GM18526 (cell line): ENCODE measurements around the gene IFFO2.

Experiments used
- POLR2A ChIP-seq: IDR thresholded peaks from 3 replicates; pipeline ENCODE4 v1.6.1; 2011; ENCODE audit not compliant: insufficient read length; ENCODE audit errors: extremely low read depth

The IFFO2 gene

DNA sequence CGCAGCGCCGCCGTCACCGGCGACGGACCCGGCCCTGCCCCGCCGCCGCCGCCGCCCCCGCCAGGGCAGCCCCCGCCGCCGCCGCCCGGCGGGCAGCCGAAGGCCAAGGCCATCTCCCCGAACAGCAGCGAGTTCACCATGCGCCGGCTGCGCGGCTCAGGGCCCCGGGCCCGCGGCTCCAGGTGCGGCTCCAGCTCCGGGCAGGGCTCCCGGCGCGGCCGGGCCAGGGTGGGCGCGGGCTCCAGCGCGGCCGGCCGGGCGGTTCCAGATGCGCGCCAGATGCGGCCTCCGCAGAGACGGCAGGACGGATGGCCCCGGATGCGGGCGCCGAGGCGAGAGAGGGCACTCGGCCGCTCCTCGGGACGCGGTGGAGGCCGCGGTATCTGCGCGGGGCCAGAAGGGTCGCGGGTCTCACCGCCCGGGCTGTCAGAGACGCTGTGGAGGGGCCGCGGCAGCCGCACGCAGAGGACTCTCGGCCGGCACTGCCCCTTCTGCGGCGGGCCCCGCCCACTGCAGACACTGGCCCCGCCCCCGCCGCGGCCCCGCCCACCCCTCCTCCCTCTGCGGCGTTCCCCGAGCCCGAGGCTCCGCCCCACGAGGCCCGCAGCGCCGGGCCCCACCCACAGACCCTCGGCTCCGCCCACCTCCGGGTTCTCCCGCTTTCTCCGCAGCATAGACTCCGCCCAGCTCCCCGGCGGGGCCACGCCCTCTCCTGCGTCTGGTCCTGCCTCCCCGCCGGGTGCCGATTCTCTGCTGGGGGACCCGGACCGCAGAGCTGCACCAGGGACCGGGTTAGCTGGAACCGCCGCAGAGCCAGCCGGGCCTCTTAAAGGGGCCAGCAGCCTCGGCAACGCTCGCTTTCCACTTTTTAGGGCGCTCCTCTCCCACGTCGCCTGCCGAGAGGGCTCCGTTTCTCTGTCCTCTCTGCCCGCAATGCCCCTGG lies at the start of gene IFFO2:
Gene IFFO2 (minus strand): TSS at position 484 of the 943 bp plus-strand sequence. CDS start 344 bp downstream, at position 140.
- TF ChIP-seq POLR2A = peak; percentile 51

DNA sequence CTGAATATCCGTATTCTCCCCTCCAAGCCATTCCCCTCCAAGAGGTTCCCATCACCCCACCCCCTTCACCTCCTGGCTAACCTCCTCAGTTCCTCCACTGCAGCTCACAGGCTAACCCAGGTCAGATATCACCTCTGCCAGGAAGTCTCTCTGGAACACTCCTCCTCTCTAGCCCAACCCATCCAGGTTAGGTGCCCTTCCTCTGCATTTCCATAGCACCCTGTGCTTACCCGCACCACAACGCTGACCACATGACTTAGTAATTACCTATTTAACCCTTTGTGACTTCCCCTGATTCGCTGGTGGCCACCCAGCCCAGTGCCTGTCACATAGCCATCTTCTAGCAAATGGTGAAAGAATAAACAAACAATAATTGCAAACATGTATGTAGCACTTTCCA lies 49.5 kb upstream of the IFFO2 start:
- no peak for TF ChIP-seq POLR2A

DNA sequence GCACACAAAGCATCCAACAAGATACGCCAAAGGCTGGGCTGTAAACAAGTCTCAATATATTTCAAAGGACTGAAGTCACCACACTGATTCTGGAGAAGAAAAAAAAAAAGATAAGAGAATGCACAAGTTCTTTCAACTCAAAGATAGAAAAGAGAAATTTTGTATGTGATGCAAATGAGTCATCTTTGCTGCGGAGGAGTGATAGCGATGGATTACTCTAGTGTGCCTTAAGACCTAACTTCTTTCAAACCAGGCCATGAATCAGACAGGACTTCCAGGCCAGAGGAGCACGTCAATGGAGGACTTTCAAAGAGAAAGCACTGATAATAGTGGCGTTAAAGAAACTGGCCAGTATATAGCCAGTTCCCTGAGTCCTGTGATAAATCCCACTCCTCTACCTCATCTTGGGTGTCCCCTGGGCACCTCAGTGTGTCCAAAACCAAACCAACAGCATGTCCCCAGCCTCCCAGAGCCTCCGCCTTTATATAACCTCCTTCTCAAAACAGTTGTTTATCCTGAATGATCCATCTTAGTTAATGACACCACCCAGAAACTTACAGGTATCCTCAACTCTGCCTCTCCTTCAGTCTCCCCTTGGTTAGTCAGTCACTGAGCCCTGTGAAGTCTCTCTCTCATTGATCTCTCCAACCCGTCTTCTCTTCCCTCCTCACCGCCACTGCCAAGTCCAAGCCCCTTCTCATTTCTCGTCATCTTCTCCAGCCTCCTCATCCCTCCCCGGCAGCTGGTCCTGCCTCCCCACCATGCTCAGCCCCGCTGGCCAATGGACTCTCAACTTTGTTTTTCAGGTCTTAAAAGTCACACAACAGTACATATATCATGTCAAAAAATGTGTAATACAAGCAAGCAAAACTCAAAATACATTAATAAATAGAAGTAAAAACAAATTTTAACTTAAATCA lies 47.2 kb upstream of the IFFO2 start:
- no peak for TF ChIP-seq POLR2A

DNA sequence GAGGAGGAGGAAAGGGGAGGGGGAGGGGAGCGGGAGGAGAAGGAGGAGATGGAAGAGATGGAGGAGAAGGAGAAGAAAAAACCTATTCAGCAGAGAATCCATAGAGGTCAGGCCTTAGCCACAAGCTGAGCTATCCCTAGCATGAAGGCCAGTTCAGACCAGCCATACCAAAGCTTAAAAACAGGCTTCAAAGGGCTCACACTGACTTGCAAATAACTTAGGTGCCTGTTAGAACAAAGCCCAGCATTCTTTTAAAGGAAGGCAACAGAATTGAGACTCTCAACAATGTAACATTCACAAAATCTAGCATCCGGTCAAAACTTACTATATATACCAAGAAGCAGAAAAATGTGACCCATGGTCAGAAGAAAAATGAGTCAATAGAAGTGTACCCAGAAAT lies 43.6 kb upstream of the IFFO2 start:
- no peak for TF ChIP-seq POLR2A

DNA sequence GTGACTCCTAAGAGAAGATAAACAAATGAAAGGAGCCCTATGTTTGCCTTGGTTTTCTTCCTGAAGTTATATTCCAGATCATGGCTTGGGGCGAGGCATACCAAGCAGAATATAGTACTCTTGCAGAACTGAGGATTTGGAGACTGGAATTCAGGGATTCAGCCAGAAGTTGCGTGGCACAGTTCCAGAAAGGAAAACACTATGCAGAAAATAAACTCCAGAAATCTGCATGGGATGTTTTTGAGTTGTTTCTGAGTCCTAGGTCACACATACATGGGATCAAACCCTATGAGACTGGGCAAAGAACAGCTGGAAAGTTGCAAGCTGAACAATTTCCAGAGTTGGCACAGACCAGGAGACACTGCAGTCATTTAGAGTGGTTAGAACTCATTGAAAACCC lies 42.9 kb upstream of the IFFO2 start:
- TF ChIP-seq POLR2A = no peak

DNA sequence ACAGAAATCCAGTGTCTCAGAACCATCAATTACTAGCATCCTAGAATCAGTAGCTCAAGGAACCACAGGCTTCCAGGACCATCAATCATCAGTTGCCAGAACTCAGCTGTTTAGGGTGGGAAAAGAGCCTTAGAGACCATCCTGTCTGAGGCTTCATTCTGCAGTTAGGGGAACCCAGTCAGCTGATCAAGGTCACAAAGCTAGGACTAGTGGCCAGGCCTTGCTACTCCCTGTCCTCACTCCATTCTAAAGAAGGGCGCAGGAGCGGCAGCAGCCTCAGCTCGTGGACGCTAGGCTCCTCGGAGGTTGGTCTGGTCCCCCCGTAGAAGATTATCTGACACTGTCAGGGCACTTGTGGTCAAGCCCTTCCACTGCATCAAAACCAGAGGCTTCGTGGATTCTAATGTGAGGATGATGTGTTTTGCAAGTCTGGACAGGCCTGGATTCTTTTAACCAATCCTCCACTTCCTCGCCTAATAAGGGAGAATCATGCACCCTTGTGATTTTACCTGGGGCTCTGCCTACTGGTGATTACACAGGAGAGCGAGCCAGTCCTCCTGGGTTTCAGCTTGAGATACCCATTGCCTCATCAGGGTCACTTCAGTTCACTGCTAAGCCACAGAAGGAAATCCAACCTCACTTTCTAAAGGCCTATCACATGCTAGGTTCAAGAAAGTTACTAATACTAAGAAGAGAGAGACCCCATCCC lies 41.7 kb upstream of the IFFO2 start:
- TF ChIP-seq POLR2A = no peak

DNA sequence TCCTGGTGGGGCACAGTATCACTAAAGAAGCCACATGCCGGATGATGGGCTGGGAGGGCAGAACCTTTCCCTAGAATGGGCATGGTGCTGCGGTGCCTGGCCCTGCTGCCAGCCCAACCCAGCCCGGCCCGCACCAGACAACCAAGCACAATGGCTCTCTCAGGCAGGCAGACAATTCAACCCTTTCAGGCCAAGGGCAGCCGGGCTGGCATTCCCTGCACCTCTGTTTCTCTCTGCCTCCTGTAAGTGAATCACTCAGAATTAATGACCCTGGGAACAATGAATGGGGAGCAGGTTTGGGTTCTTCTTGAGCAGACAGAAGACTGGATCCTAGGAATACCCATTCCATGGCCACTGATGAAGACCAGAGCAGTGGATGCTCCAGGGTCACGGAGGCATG lies 41.0 kb upstream of the IFFO2 start:
- TF ChIP-seq POLR2A = no peak

- TF ChIP-seq POLR2A = no peak
These were observed 40.2 kb upstream of the IFFO2 start for GRCh38 chr1:18996548-18997177.

DNA sequence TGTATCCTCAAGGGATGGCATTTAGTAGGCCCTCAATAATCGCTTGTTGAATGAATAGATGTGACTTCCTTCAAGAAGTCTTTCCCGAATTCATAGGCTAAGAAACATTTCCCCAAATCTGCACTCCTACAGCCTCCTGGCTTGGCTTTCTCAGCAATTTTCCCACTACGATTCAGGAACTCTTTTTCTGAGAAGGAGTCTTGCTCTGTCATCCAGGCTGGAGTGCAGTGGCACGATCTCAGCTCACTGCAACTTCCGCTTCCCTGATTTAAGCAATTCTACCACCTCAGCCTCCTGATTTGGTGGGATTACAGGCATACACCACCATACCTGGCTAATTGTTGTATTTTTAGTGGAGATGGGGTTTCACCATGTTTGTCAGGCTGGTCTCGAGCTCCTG lies 37.9 kb upstream of the IFFO2 start:
- TF ChIP-seq POLR2A = no peak

DNA sequence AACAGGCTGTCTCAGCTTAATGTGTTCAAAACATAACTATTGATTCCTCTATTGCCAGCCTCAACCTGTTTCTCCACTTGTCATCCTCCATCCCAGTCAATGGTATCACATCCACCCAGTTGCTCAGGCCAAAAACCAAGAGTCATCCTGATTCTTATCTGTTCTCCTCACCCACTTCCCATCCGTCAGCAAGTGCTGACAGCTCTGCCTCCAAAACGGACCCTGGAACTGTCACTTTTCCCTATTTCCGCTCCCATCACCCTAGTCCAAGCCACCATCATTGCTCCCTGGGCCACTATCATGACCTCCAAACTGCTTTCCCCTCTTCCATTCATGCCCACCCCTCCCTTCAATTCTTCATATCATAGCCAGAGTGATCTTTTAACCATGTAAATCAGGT lies 36.2 kb upstream of the IFFO2 start:
- TF ChIP-seq POLR2A = no peak

GRCh38 chr1:18991585-18991984 lies 35.1 kb upstream of the IFFO2 start:
- no peak for TF ChIP-seq POLR2A

DNA sequence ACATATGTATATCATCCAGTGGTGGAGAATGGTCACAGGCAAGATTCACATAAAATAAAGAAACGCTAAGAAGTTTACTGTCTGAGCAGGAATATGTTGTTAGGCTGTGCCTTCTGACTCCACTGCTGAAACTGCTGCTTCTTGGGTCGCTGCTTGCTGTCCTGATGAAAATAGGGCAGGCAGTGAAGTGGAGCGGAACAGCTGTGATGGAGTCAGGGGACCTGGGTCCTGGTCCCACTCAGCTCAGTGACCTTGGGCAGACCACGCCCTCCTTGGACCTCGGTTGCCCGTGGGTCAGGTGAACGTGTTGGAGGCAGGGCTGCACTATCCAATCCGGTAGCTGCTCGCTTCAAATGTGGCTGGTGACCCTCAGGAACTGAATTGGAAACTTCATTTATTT lies 33.4 kb upstream of the IFFO2 start:
- TF ChIP-seq POLR2A = no peak

DNA sequence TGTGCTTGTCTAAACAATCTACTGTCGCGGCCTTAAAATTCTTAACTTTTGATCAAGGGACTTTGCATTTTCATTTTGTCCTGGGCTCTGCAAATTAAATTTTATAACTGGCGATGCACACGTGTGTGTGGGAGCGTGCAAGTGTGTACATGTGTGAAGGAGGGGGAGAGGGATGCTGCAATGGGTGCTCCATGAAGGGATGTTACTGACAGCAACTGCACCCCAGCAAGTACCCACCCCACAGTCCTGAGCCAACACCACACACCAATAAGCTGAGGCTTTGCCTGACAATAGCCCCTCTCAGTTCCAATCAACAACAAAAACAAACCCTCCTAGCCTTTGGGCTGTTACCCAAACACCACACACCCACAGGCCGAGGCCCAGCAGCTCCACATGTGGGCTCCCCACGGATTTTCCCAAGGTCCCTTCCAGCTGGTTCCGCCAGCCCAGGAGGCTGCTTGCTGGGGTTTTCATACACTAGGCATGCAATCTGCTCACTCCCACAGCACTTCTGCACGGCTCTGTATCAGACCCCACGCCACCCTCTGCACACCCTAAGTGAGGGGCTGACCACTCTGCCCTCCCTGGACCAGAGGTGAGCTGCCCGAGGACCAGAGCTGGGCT lies 32.8 kb upstream of the IFFO2 start:
- TF ChIP-seq POLR2A = no peak

DNA sequence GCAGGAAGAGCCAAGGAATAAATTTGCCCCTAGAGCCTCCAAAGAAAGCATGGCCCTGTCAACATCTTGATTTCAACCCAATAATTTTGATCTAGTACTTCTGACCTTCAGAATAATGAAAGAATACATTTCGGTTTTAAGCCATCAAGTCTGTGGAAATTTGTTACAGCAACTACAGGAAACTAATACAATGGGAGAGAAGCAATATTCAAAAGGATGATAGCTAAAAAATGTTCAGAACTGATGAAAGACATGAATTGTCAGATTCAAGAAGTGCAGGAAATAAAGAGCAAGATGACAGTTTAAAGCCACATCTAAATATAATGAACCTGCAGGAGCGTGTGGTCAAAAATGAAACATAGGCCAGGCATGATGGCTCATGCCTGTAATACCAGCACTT lies 24.8 kb upstream of the IFFO2 start:
- no peak for TF ChIP-seq POLR2A
